Suprapubic skin (tissue), 4 donors: Measurements from ENCODE around the gene FAM170A. TPM values are rescaled to one million over a fixed set of nuclear protein-coding genes. Genes with fewer than 3 reads are reported as not detected.

Experiments used
- DNase-seq, 2 donors: peaks; one replicate each; pipeline ENCODE4 v3.0.0-alpha.2; 2019; ENCODE audit warnings: low spot score in 2 of 2
- H3K27ac ChIP-seq: fragments of 200-600 bp; sonication (generic); one replicate; pipeline ENCODE4 v1.5.1; 2019
- H3K27me3 ChIP-seq: fragments of 200-600 bp; sonication (generic); one replicate; pipeline ENCODE4 v1.5.1; 2019
- H3K36me3 ChIP-seq: fragments of 200-600 bp; sonication (generic); one replicate; pipeline ENCODE4 v1.5.1; 2019
- H3K4me1 ChIP-seq: fragments of 200-600 bp; sonication (generic); one replicate; pipeline ENCODE4 v1.5.1; 2019
- H3K4me3 ChIP-seq: fragments of 200-600 bp; sonication (generic); one replicate; pipeline ENCODE4 v1.5.1; 2019; ENCODE audit warnings: mild to moderate bottlenecking
- H3K9me3 ChIP-seq: fragments of 200-600 bp; sonication (generic); one replicate; pipeline ENCODE4 v1.5.1; 2019
- CTCF ChIP-seq, 2 donors: fragments of 200-600 bp in 1 of 2; fragments of 450-650 bp in 1 of 2; sonication (generic) in 1 of 2; IDR thresholded peaks; one replicate each; pipeline ENCODE4 v1.5.1; 2016 to 2019; ENCODE audit warnings: antibody characterized with exemption in 2 of 2, mild to moderate bottlenecking in 1 of 2, moderate library complexity in 1 of 2
- EP300 ChIP-seq: sonication (generic); formaldehyde crosslinking; IDR thresholded peaks from one replicate; pipeline ENCODE4 v1.6.1; 2017; ENCODE audit warnings: antibody characterized with exemption
- POLR2A ChIP-seq, 2 donors: fragments of 450-650 bp; IDR thresholded peaks; one replicate each; pipeline ENCODE4 v1.6.1; 2017; ENCODE audit warnings: antibody characterized with exemption in 2 of 2, mild to moderate bottlenecking in 2 of 2, moderate library complexity in 2 of 2
- POLR2AphosphoS5 ChIP-seq, 3 donors: sonication (generic); formaldehyde crosslinking; IDR thresholded peaks; one replicate each; pipeline ENCODE4 v1.6.1; 2017; ENCODE audit warnings: antibody characterized with exemption in 3 of 3
- WGBS: methylation state at CpG from one replicate; pipeline ENCODE4 v1.1.5; 2018; 5-methylcytosine and 5-hydroxymethylcytosine counted together
- total RNA-seq, 4 donors: library from RNA; depleted of rRNA; stranded (reverse); fragments of >200 nt; gene quantifications; one replicate each; pipeline ENCODE4 v1.1.0, GENCODE V29; 2016

The FAM170A gene
- total RNA-seq, 4 donors from 2014 or later = 0.68 TPM; not detected in 3

- TF ChIP-seq POLR2A (IDR thresholded peaks at IDR 0.05) (no peak), EP300 (no peak), CTCF (IDR thresholded peaks at IDR 0.05) (no peak), POLR2AphosphoS5 (IDR thresholded peaks at IDR 0.05) (no peak)
- no peak for DNase-seq
- Histone ChIP-seq H3K27ac (no peak overlapping the region), H3K4me1 (no peaks in the 10 kb centered on the region), H3K9me3 (peaks cover 3% of the 10 kb centered on the region), H3K4me3 (no peak overlapping the region), H3K27me3 (no peaks in the 10 kb centered on the region), H3K36me3 (no peaks in the 10 kb centered on the region)
- WGBS = 92% methylated on average over 12 of the region's 12 CpGs
Measured at GRCh38 chr5:119680080-119680479, 50.7 kb downstream of the FAM170A start.

- Histone ChIP-seq H3K27ac (no peak overlapping the region), H3K27me3 (no peaks in the 10 kb centered on the region), H3K9me3 (peaks cover 3% of the 10 kb centered on the region), H3K4me3 (no peak overlapping the region), H3K36me3 (no peaks in the 10 kb centered on the region), H3K4me1 (no peaks in the 10 kb centered on the region)
- TF ChIP-seq POLR2AphosphoS5 (IDR thresholded peaks at IDR 0.05) = no peak
- no peak for TF ChIP-seq CTCF (IDR thresholded peaks at IDR 0.05)
- TF ChIP-seq POLR2A (IDR thresholded peaks at IDR 0.05) = no peak
- TF ChIP-seq EP300 = no peak
- DNase-seq = no peak
- 63% methylated on average over 2 of the region's 2 CpGs for WGBS
Measured at GRCh38 chr5:119681734-119682133, 52.4 kb downstream of the FAM170A start.

GRCh38 chr5:119682372-119682771 is 53.0 kb downstream of the FAM170A start:
- Histone ChIP-seq H3K9me3 (peaks cover 3% of the 10 kb centered on the region), H3K27ac (no peak overlapping the region), H3K36me3 (no peaks in the 10 kb centered on the region), H3K4me1 (no peaks in the 10 kb centered on the region), H3K27me3 (no peaks in the 10 kb centered on the region), H3K4me3 (no peak overlapping the region)
- 61% methylated on average over 1 of the region's 1 CpG for WGBS
- TF ChIP-seq EP300 = no peak
- no peak for TF ChIP-seq POLR2A (IDR thresholded peaks at IDR 0.05)
- no peak for TF ChIP-seq POLR2AphosphoS5 (IDR thresholded peaks at IDR 0.05)
- TF ChIP-seq CTCF (IDR thresholded peaks at IDR 0.05) = no peak
- no peak for DNase-seq

Other genes starting within 250 kb of the FAM170A start
- 100 to 1,000 TPM; 128 to 268 (median 139) TPM for gene HSD17B4, start 177.1 kb upstream of the FAM170A start, total RNA-seq